Cerebellar nuclear complex (tissue), 1 donor: ENCODE data around the gene ZMAT2.
A peak's percentile ranks its signal among the peaks of the same experiment; 100 is the strongest.
"Not testable (repeated sequence)": the region's sequence is repeated elsewhere in the genome, so short reads cannot be mapped to it uniquely, and the experiment has no call there.

ENCODE experiments used
- DNase-seq, 2 experiments: peaks; one replicate each; lab custom pipeline; 2025; lab: John Stamatoyannopoulos, UW

Gene ZMAT2

GRCh38 chr5:140708787-140709186, 8.5 kb downstream of the ZMAT2 start:
- not testable (repeated sequence) for DNase-seq

- DNase-seq = peak in 1 of 2 experiments; percentile 32
Measured at GRCh38 chr5:140710899-140711552, 10.8 kb downstream of the ZMAT2 start.

GRCh38 chr5:140711794-140712193, 11.5 kb downstream of the ZMAT2 start:
- no peak for DNase-seq

GRCh38 chr5:140713562-140714094, 13.4 kb downstream of the ZMAT2 start:
- DNase-seq = no peak

- DNase-seq = not testable (repeated sequence)
Measured at GRCh38 chr5:140716238-140716637, 16.0 kb downstream of the ZMAT2 start.

- no peak for DNase-seq
Measured at GRCh38 chr5:140718266-140718592, 18.0 kb downstream of the ZMAT2 start.

- DNase-seq = not testable (repeated sequence)
Measured at GRCh38 chr5:140720738-140721137, 20.5 kb downstream of the ZMAT2 start.

GRCh38 chr5:140721395-140721794, 21.1 kb downstream of the ZMAT2 start:
- DNase-seq = not testable (repeated sequence)

GRCh38 chr5:140725799-140726471, 25.7 kb downstream of the ZMAT2 start:
- no peak for DNase-seq

- no peak for DNase-seq
Measured at GRCh38 chr5:140733098-140733497, 32.9 kb downstream of the ZMAT2 start.

GRCh38 chr5:140734354-140734753, 34.1 kb downstream of the ZMAT2 start:
- no peak for DNase-seq

GRCh38 chr5:140737486-140737885, 37.2 kb downstream of the ZMAT2 start:
- DNase-seq = no peak

GRCh38 chr5:140741967-140742366, 41.7 kb downstream of the ZMAT2 start:
- DNase-seq = no peak

- no peak for DNase-seq
Measured at GRCh38 chr5:140753561-140753960, 53.3 kb downstream of the ZMAT2 start.
